Measurements from ENCODE around the gene KDF1.

KDF1 gene

DNA sequence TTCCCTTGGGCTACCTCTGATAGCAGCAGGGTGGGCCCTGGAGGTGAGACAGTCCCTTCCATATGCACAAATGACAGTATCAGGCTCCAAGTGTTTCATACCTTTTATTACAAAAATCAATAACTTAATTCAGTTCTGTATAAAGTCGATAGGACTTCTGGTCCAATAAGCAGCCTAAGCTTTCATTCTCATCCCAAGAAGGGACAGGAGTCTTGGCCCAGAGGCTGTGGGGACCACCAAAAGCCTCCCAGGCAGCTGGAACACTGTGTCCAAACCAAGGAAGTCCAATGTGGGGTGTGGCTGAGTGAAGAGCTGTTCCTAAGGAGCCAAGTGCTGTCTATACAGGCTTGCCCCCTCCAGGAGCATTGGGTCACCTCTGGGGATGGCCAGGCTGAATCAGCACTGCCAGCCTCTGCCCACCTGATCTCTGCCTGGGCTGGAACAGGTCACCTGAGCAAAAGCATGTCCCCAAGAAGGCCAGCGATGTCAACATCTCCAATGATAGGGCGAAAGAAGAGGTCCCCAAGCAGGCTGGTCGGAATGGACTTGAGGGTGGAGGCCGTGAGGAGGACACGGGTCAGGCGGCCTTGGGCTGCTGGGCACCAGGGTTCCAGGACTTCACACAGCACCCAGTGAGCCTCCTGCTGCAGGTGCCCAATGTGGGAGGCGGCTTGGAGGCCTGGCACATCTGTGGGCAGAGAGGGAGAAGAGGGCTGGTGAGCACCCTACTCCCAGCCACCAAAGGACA is 48.7 kb downstream of the KDF1 start:
- Histone ChIP-seq H3K27me3 (ENCODE audit: insufficient read depth, low read length) (no peaks in the 10 kb centered on the region), H3K36me3 (ENCODE audit: insufficient read depth, low read length) (no peaks in the 10 kb centered on the region), H4K20me1 (ENCODE audit: insufficient read depth, low read length) (no peaks in the 10 kb centered on the region), H3K9ac (ENCODE audit: low read length) (no peak overlapping the region), H3K4me1 (ENCODE audit: insufficient read depth, low read length, severe bottlenecking) (no peaks in the 10 kb centered on the region), H3K4me2 (ENCODE audit: low read length) (no peak overlapping the region), H3K9me3 (ENCODE audit: low read length) (no peaks in the 10 kb centered on the region), H3K9me2 (ENCODE audit: low read depth, low read length) (no peaks in the 10 kb centered on the region), H2AFZ (ENCODE audit: low read length) (no peak overlapping the region), H3K4me3 (ENCODE audit: low read depth, low read length, poor library complexity, severe bottlenecking) (no peak overlapping the region), H3K79me2 (ENCODE audit: insufficient read depth, low read length) (no peaks in the 10 kb centered on the region), H3K27ac (ENCODE audit: low read depth, low read length, poor library complexity, severe bottlenecking) (no peak overlapping the region), H3F3A (ENCODE audit: insufficient read depth, low read length) (no peaks in the 10 kb centered on the region)
- TF ChIP-seq EZH2 (IDR thresholded peaks at IDR 0.05; ENCODE audit: borderline replicate concordance, low read length): no peak
- TF ChIP-seq, protein P1, sequence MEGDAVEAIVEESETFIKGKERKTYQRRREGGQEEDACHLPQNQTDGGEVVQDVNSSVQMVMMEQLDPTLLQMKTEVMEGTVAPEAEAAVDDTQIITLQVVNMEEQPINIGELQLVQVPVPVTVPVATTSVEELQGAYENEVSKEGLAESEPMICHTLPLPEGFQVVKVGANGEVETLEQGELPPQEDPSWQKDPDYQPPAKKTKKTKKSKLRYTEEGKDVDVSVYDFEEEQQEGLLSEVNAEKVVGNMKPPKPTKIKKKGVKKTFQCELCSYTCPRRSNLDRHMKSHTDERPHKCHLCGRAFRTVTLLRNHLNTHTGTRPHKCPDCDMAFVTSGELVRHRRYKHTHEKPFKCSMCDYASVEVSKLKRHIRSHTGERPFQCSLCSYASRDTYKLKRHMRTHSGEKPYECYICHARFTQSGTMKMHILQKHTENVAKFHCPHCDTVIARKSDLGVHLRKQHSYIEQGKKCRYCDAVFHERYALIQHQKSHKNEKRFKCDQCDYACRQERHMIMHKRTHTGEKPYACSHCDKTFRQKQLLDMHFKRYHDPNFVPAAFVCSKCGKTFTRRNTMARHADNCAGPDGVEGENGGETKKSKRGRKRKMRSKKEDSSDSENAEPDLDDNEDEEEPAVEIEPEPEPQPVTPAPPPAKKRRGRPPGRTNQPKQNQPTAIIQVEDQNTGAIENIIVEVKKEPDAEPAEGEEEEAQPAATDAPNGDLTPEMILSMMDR (IDR thresholded peaks at IDR 0.05; ENCODE audit: low read length): no peak

DNA sequence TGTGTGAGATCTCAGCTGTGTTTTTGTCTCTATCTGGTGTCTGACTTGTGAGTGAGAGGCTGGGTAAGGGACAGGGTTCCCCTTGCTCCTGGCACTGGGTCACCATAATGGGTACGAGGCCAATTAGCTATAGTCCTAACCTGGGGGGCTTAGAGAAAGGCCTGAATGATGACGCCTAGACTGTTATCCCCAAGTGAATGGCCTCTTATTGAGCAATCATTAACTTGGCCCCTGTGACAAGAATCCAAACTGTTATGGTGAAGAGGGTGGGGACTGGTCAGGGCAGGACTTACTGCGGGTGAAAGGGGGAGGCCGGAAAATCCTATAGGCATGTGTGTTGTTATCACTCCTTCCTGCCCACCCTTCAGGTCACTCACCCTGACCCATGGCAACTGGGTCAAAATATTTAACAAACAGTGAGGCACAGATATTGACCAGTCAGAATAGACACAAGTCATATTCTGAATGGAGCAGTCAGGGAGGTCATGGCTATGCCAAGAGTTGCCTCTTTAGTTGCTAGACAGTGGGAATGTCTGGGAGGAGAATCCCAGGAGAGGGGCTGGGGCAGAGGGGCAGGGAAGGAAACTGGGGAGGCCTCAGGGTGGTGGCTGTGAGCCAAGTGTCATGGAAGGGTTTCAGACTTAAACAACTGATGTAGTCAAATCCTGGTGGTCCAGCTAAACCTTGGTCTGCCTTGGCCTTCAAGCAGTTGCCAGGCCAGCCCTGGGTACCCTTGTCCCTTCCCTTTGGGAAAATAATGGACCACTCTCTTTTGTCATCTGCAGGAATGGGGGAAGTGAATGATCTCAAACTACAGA is 49.7 kb downstream of the KDF1 start:
- no peak overlapping the region for H3K9ac ChIP-seq (ENCODE audit: low read length)
- no peaks in the 10 kb centered on the region for H3F3A ChIP-seq (ENCODE audit: insufficient read depth, low read length)
- no peaks in the 10 kb centered on the region for H3K9me3 ChIP-seq (ENCODE audit: low read length)
- no peaks in the 10 kb centered on the region for H3K36me3 ChIP-seq (ENCODE audit: insufficient read depth, low read length)
- TF ChIP-seq, protein P1 (IDR thresholded peaks at IDR 0.05; ENCODE audit: low read length): no peak
- TF ChIP-seq EZH2 (IDR thresholded peaks at IDR 0.05; ENCODE audit: borderline replicate concordance, low read length): no peak
- no peak overlapping the region for H3K27ac ChIP-seq (ENCODE audit: low read depth, low read length, poor library complexity, severe bottlenecking)
- H3K27me3 ChIP-seq (ENCODE audit: insufficient read depth, low read length): peaks cover 3% of the 10 kb centered on the region; the same call in 1 of the 2 replicates
- no peaks in the 10 kb centered on the region for H3K4me1 ChIP-seq (ENCODE audit: insufficient read depth, low read length, severe bottlenecking)
- no peak overlapping the region for H2AFZ ChIP-seq (ENCODE audit: low read length)
- H4K20me1 ChIP-seq (ENCODE audit: insufficient read depth, low read length): no peaks in the 10 kb centered on the region
- H3K79me2 ChIP-seq (ENCODE audit: insufficient read depth, low read length): no peaks in the 10 kb centered on the region
- H3K9me2 ChIP-seq (ENCODE audit: low read depth, low read length): no peaks in the 10 kb centered on the region
- no peak overlapping the region for H3K4me2 ChIP-seq (ENCODE audit: low read length)
- no peak overlapping the region for H3K4me3 ChIP-seq (ENCODE audit: low read depth, low read length, poor library complexity, severe bottlenecking)

DNA sequence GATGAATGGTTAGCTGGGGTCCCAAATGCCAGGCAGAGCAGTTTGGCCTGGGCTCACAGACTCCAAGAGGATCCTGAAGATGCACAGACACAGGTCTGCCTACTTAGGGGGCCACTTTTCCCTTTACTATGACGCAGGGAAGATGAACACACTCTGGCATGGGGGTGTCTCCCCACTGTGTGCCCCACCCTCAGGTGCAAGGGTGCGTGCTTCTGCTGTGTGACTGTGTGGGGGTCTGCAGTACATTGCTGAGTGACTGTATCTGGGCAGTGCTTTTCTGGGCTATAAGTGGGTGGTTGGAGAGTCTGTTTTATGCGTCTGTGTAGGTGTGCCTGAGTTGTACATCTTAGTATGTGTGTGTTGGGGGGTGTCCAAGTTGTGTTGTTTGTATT is 50.3 kb downstream of the KDF1 start:
- H3K9me2 ChIP-seq (ENCODE audit: low read depth, low read length): no peaks in the 10 kb centered on the region
- no peaks in the 10 kb centered on the region for H4K20me1 ChIP-seq (ENCODE audit: insufficient read depth, low read length)
- no peaks in the 10 kb centered on the region for H3K36me3 ChIP-seq (ENCODE audit: insufficient read depth, low read length)
- H3K9ac ChIP-seq (ENCODE audit: low read length): no peak overlapping the region
- H2AFZ ChIP-seq (ENCODE audit: low read length): no peak overlapping the region
- no peak overlapping the region for H3K27ac ChIP-seq (ENCODE audit: low read depth, low read length, poor library complexity, severe bottlenecking)
- TF ChIP-seq, protein P1 (IDR thresholded peaks at IDR 0.05; ENCODE audit: low read length): no peak
- TF ChIP-seq EZH2 (IDR thresholded peaks at IDR 0.05; ENCODE audit: borderline replicate concordance, low read length): no peak
- no peaks in the 10 kb centered on the region for H3F3A ChIP-seq (ENCODE audit: insufficient read depth, low read length)
- no peaks in the 10 kb centered on the region for H3K9me3 ChIP-seq (ENCODE audit: low read length)
- H3K4me1 ChIP-seq (ENCODE audit: insufficient read depth, low read length, severe bottlenecking): no peaks in the 10 kb centered on the region
- peaks cover 3% of the 10 kb centered on the region; the same call in 1 of the 2 replicates for H3K27me3 ChIP-seq (ENCODE audit: insufficient read depth, low read length)
- no peaks in the 10 kb centered on the region for H3K79me2 ChIP-seq (ENCODE audit: insufficient read depth, low read length)
- no peak overlapping the region for H3K4me2 ChIP-seq (ENCODE audit: low read length)
- H3K4me3 ChIP-seq (ENCODE audit: low read depth, low read length, poor library complexity, severe bottlenecking): no peak overlapping the region
